Mucosa of descending colon (tissue), 3 donors: Measurements from ENCODE around the gene LSM10. TPM values are rescaled to one million over a fixed set of nuclear protein-coding genes. Genes with fewer than 3 reads are reported as not detected.
A peak's percentile ranks its signal among the peaks of the same experiment; 100 is the strongest.

Experiments
- ATAC-seq: fragments of 200-7000 bp; cut with Tn5 transposase; one replicate; pipeline ENCODE4 v1.9.1; 2020; ENCODE audit warnings: mild to moderate bottlenecking, moderate library complexity
- DNase-seq, 3 donors: peaks; one replicate each; pipeline ENCODE4 v3.0.0-alpha.2; 2020
- H3K36me3 ChIP-seq: fragments of 200-600 bp; one replicate; pipeline ENCODE4 v1.8.0; 2021; ENCODE audit warnings: low read depth, mild to moderate bottlenecking
- H3K4me1 ChIP-seq: fragments of 200-600 bp; one replicate; pipeline ENCODE4 v1.8.0; 2021; ENCODE audit warnings: low read depth, mild to moderate bottlenecking
- H3K4me3 ChIP-seq: fragments of 200-600 bp; one replicate; pipeline ENCODE4 v1.8.0; 2021; ENCODE audit warnings: mild to moderate bottlenecking
- H3K9me3 ChIP-seq: fragments of 200-600 bp; one replicate; pipeline ENCODE4 v1.8.0; 2021; ENCODE audit warnings: mild to moderate bottlenecking
- intact Hi-C, 2 donors: fragments of 100-400 bp; cut with DNase I in 1 of 2; cut with micrococcal nuclease in 1 of 2; formaldehyde crosslinking; loops; one replicate each; pipeline versions ENCODE4 v1.11.0 to v1.11.1; 2022; cut with DNase I, micrococcal nuclease
- total RNA-seq, 3 donors: library from RNA; stranded (reverse); fragmentation: NEBNext Ultra II Directional in 2 of 3; extraction: Animal tissue kit (Norgen Biotek cat#: 25700) in 2 of 3; gene quantifications; one replicate each; pipeline versions ENCODE4 v1.2.1 to v1.2.4, GENCODE V29; 2021 to 2023
- TF ChIP-seq, protein P1 (sequence below): fragments of 200-600 bp; IDR thresholded peaks from one replicate; pipeline ENCODE4 v1.8.0; 2022; ENCODE audit warnings: antibody characterized with exemption, mild to moderate bottlenecking
- donor health status: DM: no; HTN: no; CAD: no; lungs with moderate emphysema.
- donor health status: DM: no; HTN: no; CAD: no.
- donor health status: DM: no; HTN: yes; CAD: no.

The LSM10 gene
- total RNA-seq, 3 donors from 2014 or later = 19.5 to 52.9 (median 22.5) TPM

DNA sequence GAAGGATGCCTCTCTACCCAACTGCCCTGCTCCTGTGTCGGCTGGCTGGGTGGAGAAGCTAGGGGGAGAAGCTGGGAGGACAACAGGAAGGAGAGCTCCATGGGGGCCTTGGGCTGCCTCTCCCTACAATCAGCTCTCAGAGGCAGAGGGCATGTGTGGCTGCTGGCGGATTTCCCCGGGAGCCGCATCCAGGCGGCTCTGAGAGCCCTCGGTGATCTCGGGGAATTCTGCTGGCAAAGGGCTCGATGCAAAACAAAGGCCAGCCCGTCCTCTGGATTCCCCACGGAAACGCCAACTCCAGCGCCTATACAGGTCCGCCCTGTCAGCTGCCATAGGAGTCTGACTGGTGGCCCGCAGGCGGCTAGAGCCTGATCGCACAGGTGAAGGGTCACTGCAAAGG, 47.9 kb downstream of the LSM10 start:
- no peak for ATAC-seq
- H3K36me3 ChIP-seq = no peaks in the 10 kb centered on the region
- no peak overlapping the region for H3K4me3 ChIP-seq
- intact Hi-C loops = no loop called here
- TF ChIP-seq, protein P1, sequence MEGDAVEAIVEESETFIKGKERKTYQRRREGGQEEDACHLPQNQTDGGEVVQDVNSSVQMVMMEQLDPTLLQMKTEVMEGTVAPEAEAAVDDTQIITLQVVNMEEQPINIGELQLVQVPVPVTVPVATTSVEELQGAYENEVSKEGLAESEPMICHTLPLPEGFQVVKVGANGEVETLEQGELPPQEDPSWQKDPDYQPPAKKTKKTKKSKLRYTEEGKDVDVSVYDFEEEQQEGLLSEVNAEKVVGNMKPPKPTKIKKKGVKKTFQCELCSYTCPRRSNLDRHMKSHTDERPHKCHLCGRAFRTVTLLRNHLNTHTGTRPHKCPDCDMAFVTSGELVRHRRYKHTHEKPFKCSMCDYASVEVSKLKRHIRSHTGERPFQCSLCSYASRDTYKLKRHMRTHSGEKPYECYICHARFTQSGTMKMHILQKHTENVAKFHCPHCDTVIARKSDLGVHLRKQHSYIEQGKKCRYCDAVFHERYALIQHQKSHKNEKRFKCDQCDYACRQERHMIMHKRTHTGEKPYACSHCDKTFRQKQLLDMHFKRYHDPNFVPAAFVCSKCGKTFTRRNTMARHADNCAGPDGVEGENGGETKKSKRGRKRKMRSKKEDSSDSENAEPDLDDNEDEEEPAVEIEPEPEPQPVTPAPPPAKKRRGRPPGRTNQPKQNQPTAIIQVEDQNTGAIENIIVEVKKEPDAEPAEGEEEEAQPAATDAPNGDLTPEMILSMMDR = no peak
- no peak for DNase-seq
- no peaks in the 10 kb centered on the region for H3K9me3 ChIP-seq
- H3K4me1 ChIP-seq = no peaks in the 10 kb centered on the region

GRCh38 chr1:36349241-36349671, 48.5 kb downstream of the LSM10 start:
- no peak for DNase-seq
- TF ChIP-seq, protein P1 = no peak
- peak; percentile 47 for ATAC-seq
- Histone ChIP-seq H3K4me3 (no peak overlapping the region), H3K36me3 (no peaks in the 10 kb centered on the region), H3K9me3 (no peaks in the 10 kb centered on the region), H3K4me1 (no peaks in the 10 kb centered on the region)
- intact Hi-C loops = no loop called here

- no peak for ATAC-seq
- no peaks in the 10 kb centered on the region for H3K36me3 ChIP-seq
- DNase-seq = no peak
- no peaks in the 10 kb centered on the region for H3K4me1 ChIP-seq
- no peak overlapping the region for H3K4me3 ChIP-seq
- intact Hi-C loops = no loop called here
- TF ChIP-seq, protein P1 = no peak
- no peaks in the 10 kb centered on the region for H3K9me3 ChIP-seq
These were observed 50.9 kb downstream of the LSM10 start for GRCh38 chr1:36346741-36347370.

DNA sequence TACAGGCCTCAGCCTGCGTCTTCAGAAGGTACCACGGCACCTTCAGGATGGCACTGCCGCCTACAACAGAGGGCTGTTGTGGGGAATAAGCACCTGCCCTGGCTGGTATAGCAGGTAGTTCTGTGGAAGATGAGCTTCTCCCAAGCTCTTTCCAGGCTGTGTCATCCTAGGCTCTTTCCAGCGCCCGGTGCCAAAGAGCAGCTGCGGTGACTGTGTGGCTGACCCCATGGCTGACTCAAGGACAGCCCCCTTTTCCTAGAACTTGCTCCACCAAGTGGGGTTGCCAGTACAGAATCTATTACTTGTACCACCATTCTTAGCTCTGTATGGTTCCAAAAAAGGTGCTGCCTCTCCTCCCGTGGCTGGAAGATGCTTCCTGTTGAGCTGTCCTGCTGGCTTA, 52.4 kb downstream of the LSM10 start:
- Histone ChIP-seq H3K4me3 (no peak overlapping the region), H3K36me3 (peaks cover 3% of the 10 kb centered on the region), H3K9me3 (no peaks in the 10 kb centered on the region), H3K4me1 (no peaks in the 10 kb centered on the region)
- no peak for DNase-seq
- no peak for ATAC-seq
- intact Hi-C loops = no loop called here
- TF ChIP-seq, protein P1 = no peak

GRCh38 chr1:36344395-36344680, 53.4 kb downstream of the LSM10 start:
- Histone ChIP-seq H3K4me3 (no peak overlapping the region), H3K9me3 (no peaks in the 10 kb centered on the region), H3K4me1 (no peaks in the 10 kb centered on the region), H3K36me3 (peaks cover 3% of the 10 kb centered on the region)
- TF ChIP-seq, protein P1 = no peak
- intact Hi-C loops = loop anchor here (5.0 kb wide), 1 partner anchor 78 kb away; no protein-coding TSS in a partner anchor
- ATAC-seq (no peak), DNase-seq (no peak)
